HG03135 (cell line): ENCODE measurements around the gene ERBB4.

Experiments
- ATAC-seq: cut with Tn5 transposase; IDR thresholded peaks from one replicate; pipeline ENCODE4 v1.9.1; 2021; ENCODE audit warnings: mild to moderate bottlenecking, moderate library complexity; ENCODE audit not compliant: unreplicated experiment

The ERBB4 gene

GRCh38 chr2:212538305-212539071 is at the start of gene ERBB4:
ERBB4 (minus strand) TSS chr2:212538802; CDS start chr2:212538530, 272 bp downstream.
- ATAC-seq: no peak

GRCh38 chr2:212580117-212580516 is 41.5 kb upstream of the ERBB4 start:
- no peak for ATAC-seq

GRCh38 chr2:212556296-212556695 is 17.7 kb upstream of the ERBB4 start:
- ATAC-seq: no peak

- no peak for ATAC-seq
Observed at GRCh38 chr2:212554233-212554632, 15.6 kb upstream of the ERBB4 start.

- no peak for ATAC-seq
Observed at GRCh38 chr2:212549941-212550340, 11.3 kb upstream of the ERBB4 start.

GRCh38 chr2:212549463-212549862 is 10.9 kb upstream of the ERBB4 start:
- no peak for ATAC-seq

- ATAC-seq: no peak
Observed at GRCh38 chr2:212548455-212548819, 9.8 kb upstream of the ERBB4 start.

- no peak for ATAC-seq
Observed at GRCh38 chr2:212547716-212548454, 9.3 kb upstream of the ERBB4 start.

- no peak for ATAC-seq
Observed at GRCh38 chr2:212546669-212547068, 8.1 kb upstream of the ERBB4 start.

GRCh38 chr2:212540341-212540740 is 1.7 kb upstream of the ERBB4 start:
- ATAC-seq: no peak

GRCh38 chr2:212539072-212539880 is 674 bp upstream of the ERBB4 start:
- ATAC-seq: no peak

- ATAC-seq: no peak
Observed at GRCh38 chr2:212537726-212538304, 787 bp downstream of the ERBB4 start.

- no peak for ATAC-seq
Observed at GRCh38 chr2:212536817-212537725, 1.5 kb downstream of the ERBB4 start.

- ATAC-seq: no peak
Observed at GRCh38 chr2:212535996-212536816, 2.4 kb downstream of the ERBB4 start.

GRCh38 chr2:212534336-212534735 is 4.3 kb downstream of the ERBB4 start:
- no peak for ATAC-seq

GRCh38 chr2:212532585-212532984 is 6.0 kb downstream of the ERBB4 start:
- no peak for ATAC-seq

GRCh38 chr2:212532087-212532486 is 6.5 kb downstream of the ERBB4 start:
- ATAC-seq: no peak

GRCh38 chr2:212531499-212531898 is 7.1 kb downstream of the ERBB4 start:
- ATAC-seq: no peak

- no peak for ATAC-seq
Observed at GRCh38 chr2:212530991-212531390, 7.6 kb downstream of the ERBB4 start.
